ENCODE measurements around the gene CELF4. TPM values are rescaled to one million over a fixed set of nuclear protein-coding genes. Genes with fewer than 3 reads are reported as not detected.

Gene CELF4
- total RNA-seq, 4 donors from 2014 or later, result 0.32 to 0.81 (median 0.77) TPM

DNA sequence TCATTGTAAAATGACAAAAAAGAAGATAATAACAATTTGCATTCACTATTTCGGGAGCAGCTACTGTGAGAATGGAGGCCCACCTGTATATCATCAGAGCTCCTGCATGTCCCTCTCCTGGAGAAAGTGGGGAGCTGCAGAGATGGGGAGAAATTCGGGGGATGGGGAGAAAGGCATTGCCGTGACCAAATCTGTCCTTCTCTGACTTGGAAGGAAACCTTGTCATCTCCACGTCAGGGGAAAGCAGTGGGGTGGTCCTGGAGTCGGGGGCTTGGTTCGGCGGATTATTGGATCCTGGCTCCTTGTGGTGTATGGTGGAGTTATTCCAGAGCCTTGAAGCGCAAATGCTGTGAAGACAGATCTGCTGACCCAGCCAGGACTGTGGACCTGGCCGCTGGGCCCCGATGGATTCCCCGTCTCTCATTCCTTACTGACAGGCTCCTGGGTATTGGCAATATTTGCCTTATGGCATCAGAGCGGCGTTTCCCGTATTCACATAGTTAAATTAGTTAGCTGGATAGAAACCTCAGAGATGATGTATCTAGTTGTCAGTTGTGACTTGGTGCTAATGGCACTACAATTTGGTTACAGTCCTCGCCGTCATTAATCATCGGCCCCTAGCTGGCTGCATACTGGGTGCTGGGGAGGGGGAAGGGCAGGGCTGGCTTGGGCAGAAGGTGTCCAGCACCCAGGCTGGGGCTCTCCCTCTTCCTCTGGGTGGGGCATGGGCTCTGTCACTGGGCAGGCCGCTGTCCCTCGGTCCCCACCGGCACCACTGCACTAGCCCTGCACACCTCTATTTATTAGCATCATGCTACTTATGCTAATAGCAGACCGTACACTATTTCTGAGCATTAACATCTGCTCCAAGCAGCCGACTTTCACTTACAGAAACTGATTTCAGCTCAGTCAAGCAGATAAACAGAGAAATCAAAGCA is 31.7 kb downstream of the CELF4 start:
- H3K4me1 ChIP-seq, result no peaks in the 10 kb centered on the region
- no peak for TF ChIP-seq EP300 (IDR thresholded peaks at IDR 0.05)
- H3K4me3 ChIP-seq, result no peak overlapping the region
- ATAC-seq, result no peak
- H3K27ac ChIP-seq, result no peak overlapping the region
- no peaks in the 10 kb centered on the region for H3K36me3 ChIP-seq
- WGBS, 2 donors (ENCODE audit: low coverage in 1 of 2), result 53 to 59% methylated on average over 7 to 15 of the region's 22 CpGs
- H3K27me3 ChIP-seq, result peaks cover 91% of the 10 kb centered on the region
- no peaks in the 10 kb centered on the region for H3K9me3 ChIP-seq

GRCh38 chr18:37532917-37533316 is 32.7 kb downstream of the CELF4 start:
- peaks cover 87% of the 10 kb centered on the region for H3K27me3 ChIP-seq
- H3K27ac ChIP-seq, result no peak overlapping the region
- H3K4me3 ChIP-seq, result no peak overlapping the region
- H3K36me3 ChIP-seq, result no peaks in the 10 kb centered on the region
- ATAC-seq, result no peak
- TF ChIP-seq, protein P1, sequence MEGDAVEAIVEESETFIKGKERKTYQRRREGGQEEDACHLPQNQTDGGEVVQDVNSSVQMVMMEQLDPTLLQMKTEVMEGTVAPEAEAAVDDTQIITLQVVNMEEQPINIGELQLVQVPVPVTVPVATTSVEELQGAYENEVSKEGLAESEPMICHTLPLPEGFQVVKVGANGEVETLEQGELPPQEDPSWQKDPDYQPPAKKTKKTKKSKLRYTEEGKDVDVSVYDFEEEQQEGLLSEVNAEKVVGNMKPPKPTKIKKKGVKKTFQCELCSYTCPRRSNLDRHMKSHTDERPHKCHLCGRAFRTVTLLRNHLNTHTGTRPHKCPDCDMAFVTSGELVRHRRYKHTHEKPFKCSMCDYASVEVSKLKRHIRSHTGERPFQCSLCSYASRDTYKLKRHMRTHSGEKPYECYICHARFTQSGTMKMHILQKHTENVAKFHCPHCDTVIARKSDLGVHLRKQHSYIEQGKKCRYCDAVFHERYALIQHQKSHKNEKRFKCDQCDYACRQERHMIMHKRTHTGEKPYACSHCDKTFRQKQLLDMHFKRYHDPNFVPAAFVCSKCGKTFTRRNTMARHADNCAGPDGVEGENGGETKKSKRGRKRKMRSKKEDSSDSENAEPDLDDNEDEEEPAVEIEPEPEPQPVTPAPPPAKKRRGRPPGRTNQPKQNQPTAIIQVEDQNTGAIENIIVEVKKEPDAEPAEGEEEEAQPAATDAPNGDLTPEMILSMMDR (IDR thresholded peaks at IDR 0.05), result no peak
- no peak for TF ChIP-seq POLR2AphosphoS5 (IDR thresholded peaks at IDR 0.05)
- no peak for TF ChIP-seq EP300 (IDR thresholded peaks at IDR 0.05)
- no peak for TF ChIP-seq POLR2A (IDR thresholded peaks at IDR 0.05)
- no peaks in the 10 kb centered on the region for H3K4me1 ChIP-seq
- no peaks in the 10 kb centered on the region for H3K9me3 ChIP-seq
- WGBS, 2 donors (ENCODE audit: low coverage in 1 of 2), result 85% methylated on average over 8 of the region's 9 CpGs; no CpG with 5 or more reads in 1 of the 2 donors

- peaks cover 87% of the 10 kb centered on the region for H3K27me3 ChIP-seq
- H3K36me3 ChIP-seq, result no peaks in the 10 kb centered on the region
- H3K9me3 ChIP-seq, result no peaks in the 10 kb centered on the region
- WGBS, 2 donors (ENCODE audit: low coverage in 1 of 2), result 60 to 73% methylated on average over 2 to 4 of the region's 4 CpGs
- no peak for TF ChIP-seq POLR2A (IDR thresholded peaks at IDR 0.05)
- no peak for TF ChIP-seq POLR2AphosphoS5 (IDR thresholded peaks at IDR 0.05)
- no peak for TF ChIP-seq EP300 (IDR thresholded peaks at IDR 0.05)
- TF ChIP-seq, protein P1 (IDR thresholded peaks at IDR 0.05), result no peak
- no peak for ATAC-seq
- H3K4me3 ChIP-seq, result no peak overlapping the region
- H3K4me1 ChIP-seq, result no peaks in the 10 kb centered on the region
- H3K27ac ChIP-seq, result no peak overlapping the region
Measured at GRCh38 chr18:37529863-37530262, 35.7 kb downstream of the CELF4 start.

GRCh38 chr18:37529296-37529695 is 36.3 kb downstream of the CELF4 start:
- H3K4me1 ChIP-seq, result peaks cover 0 to 6% (median 0%) of the 10 kb centered on the region in 3 donors
- H3K9me3 ChIP-seq, result no peaks in the 10 kb centered on the region
- no CpG with 5 or more reads among the region's 6 CpGs for WGBS, 2 donors (ENCODE audit: low coverage in 1 of 2)
- no peak overlapping the region for H3K4me3 ChIP-seq
- no peaks in the 10 kb centered on the region for H3K36me3 ChIP-seq
- no peak overlapping the region for H3K27ac ChIP-seq
- peaks cover 89% of the 10 kb centered on the region for H3K27me3 ChIP-seq
- TF ChIP-seq EP300 (IDR thresholded peaks at IDR 0.05), result no peak
- TF ChIP-seq POLR2A (IDR thresholded peaks at IDR 0.05), result no peak
- TF ChIP-seq, protein P1 (IDR thresholded peaks at IDR 0.05), result no peak
- no peak for ATAC-seq

GRCh38 chr18:37527395-37527794 is 38.2 kb downstream of the CELF4 start:
- H3K9me3 ChIP-seq, result no peaks in the 10 kb centered on the region
- H3K4me3 ChIP-seq, result no peak overlapping the region
- TF ChIP-seq POLR2A (IDR thresholded peaks at IDR 0.05) (no peak), EP300 (IDR thresholded peaks at IDR 0.05) (no peak), POLR2AphosphoS5 (IDR thresholded peaks at IDR 0.05) (no peak)
- TF ChIP-seq, protein P1 (IDR thresholded peaks at IDR 0.05), result no peak
- H3K4me1 ChIP-seq, result peaks cover 0 to 6% (median 0%) of the 10 kb centered on the region in 3 donors
- H3K36me3 ChIP-seq, result no peaks in the 10 kb centered on the region
- H3K27me3 ChIP-seq, result peaks cover 93% of the 10 kb centered on the region
- 76% methylated on average over 3 of the region's 3 CpGs for WGBS, 2 donors (ENCODE audit: low coverage in 1 of 2)
- ATAC-seq, result no peak
- H3K27ac ChIP-seq, result no peak overlapping the region
